Measurements from ENCODE around the gene DOCK9.

DNA sequence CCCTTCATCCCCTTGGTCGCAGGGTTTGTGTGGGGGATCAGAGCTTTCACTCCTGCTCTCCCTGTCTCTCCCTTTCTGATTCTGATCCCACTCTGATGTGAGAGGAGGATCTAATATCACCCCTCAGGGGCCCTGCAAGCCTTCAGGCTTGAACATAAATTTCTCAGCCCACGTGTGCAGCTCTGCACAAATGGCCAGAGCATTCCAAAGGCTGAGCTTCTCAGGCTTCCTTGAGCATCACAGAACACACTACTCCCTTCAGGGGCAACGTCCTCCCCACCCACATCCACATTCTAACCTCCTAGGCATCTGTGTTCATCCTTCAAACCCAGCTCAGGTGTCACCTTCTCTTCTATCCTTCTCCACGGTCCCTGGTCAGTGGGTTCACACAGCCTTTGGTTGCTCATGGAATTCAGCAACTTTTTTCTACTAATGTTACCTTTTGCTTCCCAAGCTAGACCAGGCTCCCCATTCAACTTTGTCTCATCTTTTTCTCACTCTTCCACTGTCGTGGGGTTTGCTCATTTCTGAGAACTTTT, 24.4 kb upstream of the DOCK9 start:
- TF ChIP-seq, protein P1, sequence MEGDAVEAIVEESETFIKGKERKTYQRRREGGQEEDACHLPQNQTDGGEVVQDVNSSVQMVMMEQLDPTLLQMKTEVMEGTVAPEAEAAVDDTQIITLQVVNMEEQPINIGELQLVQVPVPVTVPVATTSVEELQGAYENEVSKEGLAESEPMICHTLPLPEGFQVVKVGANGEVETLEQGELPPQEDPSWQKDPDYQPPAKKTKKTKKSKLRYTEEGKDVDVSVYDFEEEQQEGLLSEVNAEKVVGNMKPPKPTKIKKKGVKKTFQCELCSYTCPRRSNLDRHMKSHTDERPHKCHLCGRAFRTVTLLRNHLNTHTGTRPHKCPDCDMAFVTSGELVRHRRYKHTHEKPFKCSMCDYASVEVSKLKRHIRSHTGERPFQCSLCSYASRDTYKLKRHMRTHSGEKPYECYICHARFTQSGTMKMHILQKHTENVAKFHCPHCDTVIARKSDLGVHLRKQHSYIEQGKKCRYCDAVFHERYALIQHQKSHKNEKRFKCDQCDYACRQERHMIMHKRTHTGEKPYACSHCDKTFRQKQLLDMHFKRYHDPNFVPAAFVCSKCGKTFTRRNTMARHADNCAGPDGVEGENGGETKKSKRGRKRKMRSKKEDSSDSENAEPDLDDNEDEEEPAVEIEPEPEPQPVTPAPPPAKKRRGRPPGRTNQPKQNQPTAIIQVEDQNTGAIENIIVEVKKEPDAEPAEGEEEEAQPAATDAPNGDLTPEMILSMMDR (optimal IDR thresholded peaks at IDR 0.05 in 1 of 3, IDR thresholded peaks at IDR 0.05 in 1 of 3, conservative IDR thresholded peaks at IDR 0.05 in 1 of 3; ENCODE audit: extremely low read depth in 1 of 3, insufficient read depth in 2 of 3, low read length in 3 of 3) = no peak
- TF ChIP-seq EZH2 (IDR thresholded peaks at IDR 0.05; ENCODE audit: low read length) = no peak

All from keratinocyte (primary cell).